ENCODE results near the gene CARS1. TPM values are rescaled to one million over a fixed set of nuclear protein-coding genes. Genes with fewer than 3 reads are reported as not detected.

Gene CARS1
- total and polyA plus RNA-seq, 2 donors (not counting 1 experiment from before 2014, with no cell fraction given), result 31.3 to 49.5 TPM

- Histone ChIP-seq H3K27ac (ENCODE audit: low read length in 2 of 2) (no peak overlapping the region), H3K27me3 (replicated peaks in 1 of 4; ENCODE audit: control extremely low read depth in 1 of 4, control insufficient read depth in 3 of 4, insufficient read depth in 4 of 4, low read length in 3 of 4) (no peaks in the 10 kb centered on the region), H3K4me1 (ENCODE audit: control insufficient read depth in 2 of 2, insufficient read depth in 2 of 2, low read length in 2 of 2) (no peaks in the 10 kb centered on the region), H3K9ac (ENCODE audit: low read length) (no peak overlapping the region), H3K36me3 (replicated peaks in 1 of 2; ENCODE audit: control extremely low read depth in 1 of 2, control insufficient read depth in 1 of 2, extremely low read depth in 1 of 2, insufficient read depth in 2 of 2, low read length in 1 of 2) (no peaks in the 10 kb centered on the region), H3K79me2 (ENCODE audit: control insufficient read depth, insufficient read depth, low read length) (no peaks in the 10 kb centered on the region), H3K4me2 (replicated peaks; ENCODE audit: low read depth, low read length, poor library complexity, severe bottlenecking) (no peak overlapping the region), H3K4me3 (ENCODE audit: control extremely low read depth in 1 of 5, extremely low read depth in 1 of 5, insufficient read depth in 1 of 5, low read depth in 2 of 5, low read length in 4 of 5) (no peak overlapping the region), H4K20me1 (ENCODE audit: control insufficient read depth, insufficient read depth, low read length, poor library complexity, severe bottlenecking) (no peaks in the 10 kb centered on the region), H2AFZ (ENCODE audit: insufficient read depth, low read depth, low read length, poor library complexity, severe bottlenecking) (no peak overlapping the region), H3K9me3 (ENCODE audit: control extremely low read depth in 1 of 3, control insufficient read depth in 2 of 3, insufficient read depth in 1 of 3, low read length in 2 of 3) (no peaks in the 10 kb centered on the region)
- Mint-ChIP-seq H3K9me3 (ENCODE audit: insufficient read depth) (no peaks in the 10 kb centered on the region), H3K27ac (no peak overlapping the region), H3K4me1 (no peaks in the 10 kb centered on the region), H3K4me3 (no peak overlapping the region), H3K27me3 (peaks cover 10% of the 10 kb centered on the region)
- ChIA-PET POLR2A (no interaction called here), CTCF (no interaction called here)
- TF ChIP-seq CTCF (IDR thresholded peaks at IDR 0.05) (no peak), EZH2 (IDR thresholded peaks at IDR 0.05; ENCODE audit: borderline replicate concordance, insufficient read depth, low read depth, low read length, poor library complexity, severe bottlenecking) (no peak)
- no peak for DNase-seq
- WGBS (ENCODE audit: insufficient coverage), result 83% methylated on average over 8 of the region's 11 CpGs
- intact Hi-C loops (cut with micrococcal nuclease), result no loop called here
- no peak for ATAC-seq (ENCODE audit: low read depth)
Observed at GRCh38 chr11:3103076-3103475, 45.9 kb upstream of the CARS1 start.

GRCh38 chr11:3102641-3102921, 45.4 kb upstream of the CARS1 start:
- no peaks in the 10 kb centered on the region for H3K36me3 ChIP-seq (replicated peaks in 1 of 2; ENCODE audit: control extremely low read depth in 1 of 2, control insufficient read depth in 1 of 2, extremely low read depth in 1 of 2, insufficient read depth in 2 of 2, low read length in 1 of 2)
- intact Hi-C loops (cut with micrococcal nuclease), result no loop called here
- H3K79me2 ChIP-seq (ENCODE audit: control insufficient read depth, insufficient read depth, low read length), result no peaks in the 10 kb centered on the region
- ChIA-PET CTCF (no interaction called here), POLR2A (no interaction called here)
- Mint-ChIP-seq H3K4me3 (no peak overlapping the region), H3K4me1 (no peaks in the 10 kb centered on the region), H3K27me3 (peaks cover 10% of the 10 kb centered on the region), H3K9me3 (ENCODE audit: insufficient read depth) (no peaks in the 10 kb centered on the region), H3K27ac (no peak overlapping the region)
- H2AFZ ChIP-seq (ENCODE audit: insufficient read depth, low read depth, low read length, poor library complexity, severe bottlenecking), result no peak overlapping the region
- no peak overlapping the region for H3K27ac ChIP-seq (ENCODE audit: low read length in 2 of 2)
- no peaks in the 10 kb centered on the region for H3K4me1 ChIP-seq (ENCODE audit: control insufficient read depth in 2 of 2, insufficient read depth in 2 of 2, low read length in 2 of 2)
- H3K27me3 ChIP-seq (replicated peaks in 1 of 4; ENCODE audit: control extremely low read depth in 1 of 4, control insufficient read depth in 3 of 4, insufficient read depth in 4 of 4, low read length in 3 of 4), result no peaks in the 10 kb centered on the region
- no peak overlapping the region for H3K4me2 ChIP-seq (replicated peaks; ENCODE audit: low read depth, low read length, poor library complexity, severe bottlenecking)
- ATAC-seq (ENCODE audit: low read depth) (no peak), DNase-seq (no peak)
- no CpG with 5 or more reads among the region's 5 CpGs for WGBS (ENCODE audit: insufficient coverage)
- no peaks in the 10 kb centered on the region for H3K9me3 ChIP-seq (ENCODE audit: control extremely low read depth in 1 of 3, control insufficient read depth in 2 of 3, insufficient read depth in 1 of 3, low read length in 2 of 3)
- H4K20me1 ChIP-seq (ENCODE audit: control insufficient read depth, insufficient read depth, low read length, poor library complexity, severe bottlenecking), result no peaks in the 10 kb centered on the region
- no peak for TF ChIP-seq EZH2 (IDR thresholded peaks at IDR 0.05; ENCODE audit: borderline replicate concordance, insufficient read depth, low read depth, low read length, poor library complexity, severe bottlenecking)
- no peak for TF ChIP-seq CTCF (IDR thresholded peaks at IDR 0.05)
- no peak overlapping the region for H3K9ac ChIP-seq (ENCODE audit: low read length)
- H3K4me3 ChIP-seq (ENCODE audit: control extremely low read depth in 1 of 5, extremely low read depth in 1 of 5, insufficient read depth in 1 of 5, low read depth in 2 of 5, low read length in 4 of 5), result no peak overlapping the region

Data from B cell (primary cell).